Choroid plexus epithelial cell (primary cell): Measurements from ENCODE around the gene TEC.
"Not testable (repeated sequence)": the region's sequence is repeated elsewhere in the genome, so short reads cannot be mapped to it uniquely, and the experiment has no call there.

ENCODE experiments used
- DNase-seq: peaks from one replicate; pipeline ENCODE4 v3.0.0-alpha.2; 2010; ENCODE audit warnings: low read depth
- H3K4me3 ChIP-seq: 2 replicates; pipeline ENCODE4 v1.5.1; 2011; ENCODE audit warnings: low read depth, mild to moderate bottlenecking, control low read depth, low read length, moderate library complexity
- TF ChIP-seq, protein P1 (sequence below): conservative IDR thresholded peaks from 2 replicates; pipeline ENCODE4 v1.5.1; 2011; ENCODE audit warnings: low read depth, mild to moderate bottlenecking, control low read depth, inconsistent platforms, low read length, moderate library complexity

The TEC gene

GRCh38 chr4:48167538-48168263, 101.9 kb downstream of the TEC start:
- no peak for DNase-seq
- no peak overlapping the region for H3K4me3 ChIP-seq
- TF ChIP-seq, protein P1, sequence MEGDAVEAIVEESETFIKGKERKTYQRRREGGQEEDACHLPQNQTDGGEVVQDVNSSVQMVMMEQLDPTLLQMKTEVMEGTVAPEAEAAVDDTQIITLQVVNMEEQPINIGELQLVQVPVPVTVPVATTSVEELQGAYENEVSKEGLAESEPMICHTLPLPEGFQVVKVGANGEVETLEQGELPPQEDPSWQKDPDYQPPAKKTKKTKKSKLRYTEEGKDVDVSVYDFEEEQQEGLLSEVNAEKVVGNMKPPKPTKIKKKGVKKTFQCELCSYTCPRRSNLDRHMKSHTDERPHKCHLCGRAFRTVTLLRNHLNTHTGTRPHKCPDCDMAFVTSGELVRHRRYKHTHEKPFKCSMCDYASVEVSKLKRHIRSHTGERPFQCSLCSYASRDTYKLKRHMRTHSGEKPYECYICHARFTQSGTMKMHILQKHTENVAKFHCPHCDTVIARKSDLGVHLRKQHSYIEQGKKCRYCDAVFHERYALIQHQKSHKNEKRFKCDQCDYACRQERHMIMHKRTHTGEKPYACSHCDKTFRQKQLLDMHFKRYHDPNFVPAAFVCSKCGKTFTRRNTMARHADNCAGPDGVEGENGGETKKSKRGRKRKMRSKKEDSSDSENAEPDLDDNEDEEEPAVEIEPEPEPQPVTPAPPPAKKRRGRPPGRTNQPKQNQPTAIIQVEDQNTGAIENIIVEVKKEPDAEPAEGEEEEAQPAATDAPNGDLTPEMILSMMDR = no peak

- DNase-seq, H3K4me3 ChIP-seq: not testable (repeated sequence)
Measured at GRCh38 chr4:48164561-48164960, 105.1 kb downstream of the TEC start.

- DNase-seq = no peak
- TF ChIP-seq, protein P1 = no peak
- no peak overlapping the region for H3K4me3 ChIP-seq
Measured at GRCh38 chr4:48163746-48164145, 105.9 kb downstream of the TEC start.

- TF ChIP-seq, protein P1 = no peak
- peak; percentile 51 for DNase-seq
- no peak overlapping the region for H3K4me3 ChIP-seq
Measured at GRCh38 chr4:48162162-48162561, 107.5 kb downstream of the TEC start.

- H3K4me3 ChIP-seq = no peak overlapping the region
- DNase-seq = no peak
- TF ChIP-seq, protein P1 = no peak
Measured at GRCh38 chr4:48157271-48157670, 112.4 kb downstream of the TEC start.

DNA sequence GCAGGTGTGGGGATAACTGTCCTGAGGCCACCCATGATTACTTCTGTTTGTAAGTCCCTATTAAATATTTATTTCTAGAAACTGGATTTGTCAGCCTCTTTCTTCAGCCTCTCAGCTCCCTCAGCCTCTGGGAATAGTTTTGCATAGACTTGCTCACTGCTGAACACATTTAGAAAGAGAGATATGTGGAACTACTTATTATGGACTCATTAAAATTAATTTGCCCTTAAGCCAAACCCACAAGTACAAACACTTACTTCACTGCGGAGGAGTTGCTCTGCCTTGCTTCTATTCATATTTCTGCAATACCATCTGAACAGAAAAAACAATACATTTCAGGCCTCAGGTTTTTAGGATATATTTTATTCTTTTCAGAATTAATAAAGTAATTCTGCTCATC, 113.2 kb downstream of the TEC start:
- no peak overlapping the region for H3K4me3 ChIP-seq
- TF ChIP-seq, protein P1 = no peak
- DNase-seq = no peak

- no peak for DNase-seq
- TF ChIP-seq, protein P1 = no peak
- no peak overlapping the region for H3K4me3 ChIP-seq
Measured at GRCh38 chr4:48153791-48154550, 115.7 kb downstream of the TEC start.
